SK-N-SH treated with all-trans-retinoic acid at 6 μM for 48 hours (cell line): Measurements from ENCODE around the gene DNASE1L2.

Experiments
- OSR1 ChIP-seq: fragments of 250-450 bp; sonication (Bioruptor Pico); IDR thresholded peaks from 2 replicates; pipeline ENCODE4 v1.8.0; 2022; ENCODE audit warnings: moderate library complexity, mild to moderate bottlenecking, inconsistent platforms
- TCF4 ChIP-seq: fragments of 250-450 bp; sonication (Bioruptor Pico); IDR thresholded peaks from 2 replicates; pipeline ENCODE4 v1.8.0; 2021; ENCODE audit warnings: mild to moderate bottlenecking, moderate library complexity, borderline replicate concordance
- ZFP30 ChIP-seq: fragments of 450-650 bp; formaldehyde crosslinking; IDR thresholded peaks from 2 replicates; pipeline ENCODE4 v1.5.0; 2022; ENCODE audit warnings: mild to moderate bottlenecking, moderate library complexity
- ZNF565 ChIP-seq: fragments of 450-650 bp; formaldehyde crosslinking; conservative IDR thresholded peaks from 2 replicates; pipeline ENCODE4 v1.5.0; 2020; ENCODE audit warnings: low read depth, mild to moderate bottlenecking, moderate library complexity
- ZNF70 ChIP-seq: fragments of 450-650 bp; formaldehyde crosslinking; IDR thresholded peaks from 2 replicates; pipeline ENCODE4 v1.5.0; 2020; ENCODE audit warnings: mild to moderate bottlenecking, moderate library complexity
- ZNF8 ChIP-seq: fragments of 450-650 bp; formaldehyde crosslinking; IDR thresholded peaks from 2 replicates; pipeline ENCODE4 v1.5.0; 2020; ENCODE audit warnings: mild to moderate bottlenecking, moderate library complexity
- TF ChIP-seq, protein P1 (sequence below): fragments of 250-450 bp; sonication (Bioruptor Pico); IDR thresholded peaks from 2 replicates; pipeline ENCODE4 v1.5.0; 2020; ENCODE audit warnings: mild to moderate bottlenecking, moderate library complexity

DNA sequence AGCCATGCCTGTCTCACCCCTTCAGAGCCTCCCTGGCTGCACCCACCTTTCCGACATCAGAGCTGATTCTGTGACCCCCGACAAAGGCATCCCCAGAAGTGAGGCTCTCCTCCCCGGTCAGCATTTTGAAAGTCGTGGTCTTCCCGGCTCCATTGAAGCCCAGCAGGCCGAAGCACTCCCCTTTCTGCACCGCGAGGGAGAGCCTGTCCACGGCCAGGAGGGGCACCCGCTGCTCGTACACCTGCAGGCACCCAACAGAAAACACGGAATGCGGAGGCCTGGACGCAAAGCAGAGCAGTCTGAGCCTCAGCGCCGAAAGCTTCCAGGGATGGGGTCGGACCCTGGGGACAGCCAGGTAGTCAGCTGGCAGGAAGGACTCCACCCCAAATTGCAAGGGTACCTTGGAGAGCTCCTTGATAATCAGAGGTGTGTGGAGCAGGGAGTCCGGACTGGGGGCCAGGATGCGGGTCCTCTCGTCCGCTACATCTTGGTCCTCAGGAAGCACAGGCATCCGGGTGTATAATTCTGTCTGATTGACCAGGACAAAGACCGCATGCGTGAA is 44.8 kb downstream of the DNASE1L2 start:
- TF ChIP-seq ZNF565 (CRISPR knock-in tag): no peak
- no peak for TF ChIP-seq ZNF70 (CRISPR knock-in tag)
- no peak for TF ChIP-seq TCF4
- TF ChIP-seq ZFP30 (CRISPR knock-in tag): no peak
- TF ChIP-seq, protein P1, sequence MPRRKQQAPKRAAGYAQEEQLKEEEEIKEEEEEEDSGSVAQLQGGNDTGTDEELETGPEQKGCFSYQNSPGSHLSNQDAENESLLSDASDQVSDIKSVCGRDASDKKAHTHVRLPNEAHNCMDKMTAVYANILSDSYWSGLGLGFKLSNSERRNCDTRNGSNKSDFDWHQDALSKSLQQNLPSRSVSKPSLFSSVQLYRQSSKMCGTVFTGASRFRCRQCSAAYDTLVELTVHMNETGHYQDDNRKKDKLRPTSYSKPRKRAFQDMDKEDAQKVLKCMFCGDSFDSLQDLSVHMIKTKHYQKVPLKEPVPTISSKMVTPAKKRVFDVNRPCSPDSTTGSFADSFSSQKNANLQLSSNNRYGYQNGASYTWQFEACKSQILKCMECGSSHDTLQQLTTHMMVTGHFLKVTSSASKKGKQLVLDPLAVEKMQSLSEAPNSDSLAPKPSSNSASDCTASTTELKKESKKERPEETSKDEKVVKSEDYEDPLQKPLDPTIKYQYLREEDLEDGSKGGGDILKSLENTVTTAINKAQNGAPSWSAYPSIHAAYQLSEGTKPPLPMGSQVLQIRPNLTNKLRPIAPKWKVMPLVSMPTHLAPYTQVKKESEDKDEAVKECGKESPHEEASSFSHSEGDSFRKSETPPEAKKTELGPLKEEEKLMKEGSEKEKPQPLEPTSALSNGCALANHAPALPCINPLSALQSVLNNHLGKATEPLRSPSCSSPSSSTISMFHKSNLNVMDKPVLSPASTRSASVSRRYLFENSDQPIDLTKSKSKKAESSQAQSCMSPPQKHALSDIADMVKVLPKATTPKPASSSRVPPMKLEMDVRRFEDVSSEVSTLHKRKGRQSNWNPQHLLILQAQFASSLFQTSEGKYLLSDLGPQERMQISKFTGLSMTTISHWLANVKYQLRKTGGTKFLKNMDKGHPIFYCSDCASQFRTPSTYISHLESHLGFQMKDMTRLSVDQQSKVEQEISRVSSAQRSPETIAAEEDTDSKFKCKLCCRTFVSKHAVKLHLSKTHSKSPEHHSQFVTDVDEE (CRISPR knock-in tag): no peak
- no peak for TF ChIP-seq OSR1
- no peak for TF ChIP-seq ZNF8 (CRISPR knock-in tag)
